Measurements from ENCODE around the gene GALK2. TPM values are rescaled to one million over a fixed set of nuclear protein-coding genes. Genes with fewer than 3 reads are reported as not detected.

Gene GALK2
- total RNA-seq, 1 experiment from 2014 or later, result 13.7 TPM

DNA sequence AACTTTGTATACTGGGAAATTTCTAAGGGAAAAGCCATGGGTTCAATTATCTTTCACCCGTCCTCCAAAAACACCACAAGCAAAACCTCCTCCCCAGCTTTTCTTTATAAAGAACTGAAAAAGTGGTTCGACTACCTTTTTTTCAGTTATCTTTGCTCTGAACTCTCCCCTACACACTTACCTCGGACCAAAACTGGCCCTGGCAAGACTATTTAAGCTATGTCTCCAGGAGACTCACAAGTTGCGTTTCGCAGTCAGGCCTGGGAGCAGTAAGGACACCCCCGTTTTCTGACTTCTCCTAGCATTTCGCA, 15.3 kb upstream of the GALK2 start:
- Histone ChIP-seq H2BK5ac (ENCODE audit: insufficient read length, low read length) (no peak overlapping the region), H4K91ac (ENCODE audit: insufficient read length, low read depth, low read length) (no peak overlapping the region), H3T11ph (ENCODE audit: low read length) (no peak overlapping the region), H2AK5ac (ENCODE audit: insufficient read length, low read length) (no peak overlapping the region), H3K14ac (ENCODE audit: insufficient read depth, low read length) (peak overlapping the region; percentile 49; the same call in 1 of the 2 replicates), H3K9me3 (ENCODE audit: control insufficient read depth, low read depth, low read length) (no peaks in the 10 kb centered on the region), H2AFZ (ENCODE audit: low read length) (no peak overlapping the region), H3K4ac (ENCODE audit: low read depth, low read length) (no peak overlapping the region), H3K79me1 (ENCODE audit: insufficient read depth, low read depth, low read length, poor library complexity, severe bottlenecking) (no peaks in the 10 kb centered on the region), H4K5ac (ENCODE audit: insufficient read length, low read depth, low read length) (peak overlapping the region; percentile 0), H3K18ac (ENCODE audit: insufficient read length, low read depth, low read length) (peak overlapping the region; percentile 61), H4K8ac (replicated peaks; ENCODE audit: insufficient read length, low read depth, low read length) (no peak overlapping the region), H2BK20ac (ENCODE audit: low read depth, low read length, poor library complexity, severe bottlenecking) (no peak overlapping the region), H3K27ac (ENCODE audit: insufficient read length, low read depth, low read length) (no peak overlapping the region), H3K23me2 (ENCODE audit: insufficient read length, low read depth, low read length, poor library complexity, severe bottlenecking) (peaks cover 2% of the 10 kb centered on the region), H3K4me2 (ENCODE audit: insufficient read depth, insufficient read length, low read length) (peak overlapping the region; percentile 85), H3K56ac (ENCODE audit: insufficient read length, low read depth, low read length) (no peak overlapping the region), H2BK15ac (ENCODE audit: low read depth, low read length) (no peak overlapping the region), H3K23ac (ENCODE audit: insufficient read length, low read depth, low read length) (no peak overlapping the region), H3K9ac (ENCODE audit: extremely low read depth, insufficient read length, low read length) (peak overlapping the region; percentile 66), H3K79me2 (ENCODE audit: insufficient read depth, low read length) (peaks cover 29% of the 10 kb centered on the region), H4K20me1 (ENCODE audit: control insufficient read depth, insufficient read depth, insufficient read length) (no peaks in the 10 kb centered on the region), H2BK12ac (ENCODE audit: insufficient read length, low read depth, low read length) (no peak overlapping the region), H3K4me1 (ENCODE audit: insufficient read depth, low read length) (no peaks in the 10 kb centered on the region), H3K27me3 (ENCODE audit: insufficient read depth, low read length) (no peaks in the 10 kb centered on the region), H2BK120ac (ENCODE audit: low read depth, low read length, poor library complexity, severe bottlenecking) (no peak overlapping the region)
- Mint-ChIP-seq H3K27ac (peak overlapping the region; percentile 88 to 100 (median 98); a peak in 6 of 7 replicates), H3K4me1 (peaks cover 18 to 22% of the 10 kb centered on the region in 2 experiments), H3K27me3 (ENCODE audit: low read depth) (no peaks in the 10 kb centered on the region), H3K9me3 (no peaks in the 10 kb centered on the region), H3K36me3 (ENCODE audit: insufficient read depth in 1 of 3, low read depth in 3 of 3) (peaks cover 0 to 3% (median 0%) of the 10 kb centered on the region in 3 experiments; a peak in 1 of 7 replicates), H3K4me3 (peak overlapping the region; percentile 99 to 100)
- DNase-seq, result no peak
- TF ChIP-seq, protein P1, sequence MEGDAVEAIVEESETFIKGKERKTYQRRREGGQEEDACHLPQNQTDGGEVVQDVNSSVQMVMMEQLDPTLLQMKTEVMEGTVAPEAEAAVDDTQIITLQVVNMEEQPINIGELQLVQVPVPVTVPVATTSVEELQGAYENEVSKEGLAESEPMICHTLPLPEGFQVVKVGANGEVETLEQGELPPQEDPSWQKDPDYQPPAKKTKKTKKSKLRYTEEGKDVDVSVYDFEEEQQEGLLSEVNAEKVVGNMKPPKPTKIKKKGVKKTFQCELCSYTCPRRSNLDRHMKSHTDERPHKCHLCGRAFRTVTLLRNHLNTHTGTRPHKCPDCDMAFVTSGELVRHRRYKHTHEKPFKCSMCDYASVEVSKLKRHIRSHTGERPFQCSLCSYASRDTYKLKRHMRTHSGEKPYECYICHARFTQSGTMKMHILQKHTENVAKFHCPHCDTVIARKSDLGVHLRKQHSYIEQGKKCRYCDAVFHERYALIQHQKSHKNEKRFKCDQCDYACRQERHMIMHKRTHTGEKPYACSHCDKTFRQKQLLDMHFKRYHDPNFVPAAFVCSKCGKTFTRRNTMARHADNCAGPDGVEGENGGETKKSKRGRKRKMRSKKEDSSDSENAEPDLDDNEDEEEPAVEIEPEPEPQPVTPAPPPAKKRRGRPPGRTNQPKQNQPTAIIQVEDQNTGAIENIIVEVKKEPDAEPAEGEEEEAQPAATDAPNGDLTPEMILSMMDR (conservative IDR thresholded peaks at IDR 0.05), result no peak
- no CpG with 5 or more reads among the region's 7 CpGs for WGBS (ENCODE audit: extremely low coverage, insufficient read length, low lambda C conversion rate)
